ENCODE results near the gene MYO1A. TPM values are rescaled to one million over a fixed set of nuclear protein-coding genes. Genes with fewer than 3 reads are reported as not detected.
A peak's percentile ranks its signal among the peaks of the same experiment; 100 is the strongest.

MYO1A gene
- total RNA-seq, 1 experiment from 2014 or later: 1.1 TPM

DNA sequence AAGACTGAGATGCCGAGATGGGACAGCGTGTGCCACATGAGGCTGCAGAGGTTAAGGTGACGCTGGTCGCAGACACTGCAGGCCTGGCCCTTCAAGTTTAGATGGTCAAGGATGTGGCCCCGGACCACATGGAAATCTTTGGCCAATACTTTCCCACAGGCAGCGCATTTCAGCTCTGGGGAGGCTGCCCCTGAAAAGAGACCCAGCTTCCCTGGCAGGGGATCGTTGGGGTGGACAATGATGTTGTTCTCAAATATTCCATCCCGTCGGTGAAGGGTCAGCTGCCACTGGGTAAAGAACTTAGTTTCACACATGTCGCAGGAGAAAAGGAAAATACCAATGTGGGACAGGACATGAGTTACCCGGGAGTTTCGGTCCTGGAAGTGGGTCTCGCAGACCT, 46.5 kb downstream of the MYO1A start:
- no peak overlapping the region for H3K4me3 ChIP-seq (ENCODE audit: low read depth, low read length, poor library complexity, severe bottlenecking)
- no peaks in the 10 kb centered on the region for H3K27me3 ChIP-seq (replicated peaks; ENCODE audit: insufficient read depth, low read depth, low read length, poor library complexity)
- no peak for TF ChIP-seq EZH2 (IDR thresholded peaks at IDR 0.05; ENCODE audit: borderline replicate concordance, low read depth, low read length, poor library complexity, severe bottlenecking)
- TF ChIP-seq, protein P1, sequence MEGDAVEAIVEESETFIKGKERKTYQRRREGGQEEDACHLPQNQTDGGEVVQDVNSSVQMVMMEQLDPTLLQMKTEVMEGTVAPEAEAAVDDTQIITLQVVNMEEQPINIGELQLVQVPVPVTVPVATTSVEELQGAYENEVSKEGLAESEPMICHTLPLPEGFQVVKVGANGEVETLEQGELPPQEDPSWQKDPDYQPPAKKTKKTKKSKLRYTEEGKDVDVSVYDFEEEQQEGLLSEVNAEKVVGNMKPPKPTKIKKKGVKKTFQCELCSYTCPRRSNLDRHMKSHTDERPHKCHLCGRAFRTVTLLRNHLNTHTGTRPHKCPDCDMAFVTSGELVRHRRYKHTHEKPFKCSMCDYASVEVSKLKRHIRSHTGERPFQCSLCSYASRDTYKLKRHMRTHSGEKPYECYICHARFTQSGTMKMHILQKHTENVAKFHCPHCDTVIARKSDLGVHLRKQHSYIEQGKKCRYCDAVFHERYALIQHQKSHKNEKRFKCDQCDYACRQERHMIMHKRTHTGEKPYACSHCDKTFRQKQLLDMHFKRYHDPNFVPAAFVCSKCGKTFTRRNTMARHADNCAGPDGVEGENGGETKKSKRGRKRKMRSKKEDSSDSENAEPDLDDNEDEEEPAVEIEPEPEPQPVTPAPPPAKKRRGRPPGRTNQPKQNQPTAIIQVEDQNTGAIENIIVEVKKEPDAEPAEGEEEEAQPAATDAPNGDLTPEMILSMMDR (conservative IDR thresholded peaks at IDR 0.05; ENCODE audit: low read depth, low read length): no peak
- peaks cover 6% of the 10 kb centered on the region for H3K4me1 ChIP-seq (ENCODE audit: insufficient read depth, low read length, poor library complexity, severe bottlenecking)
- no peak overlapping the region for H3K27ac ChIP-seq (ENCODE audit: low read depth, low read length, poor library complexity, severe bottlenecking)
- BruUV-seq (replicated peaks): no TSS peak
- intact Hi-C loops (cut with micrococcal nuclease; ENCODE audit: unreplicated experiment): no loop called here
- DNase-seq (ENCODE audit: low spot score): no peak
- ChIA-PET CTCF (no interaction called here), POLR2A (ENCODE audit: low non-redundant PET) (no interaction called here)
- H3K36me3 ChIP-seq (ENCODE audit: insufficient read depth, low read length, poor library complexity, severe bottlenecking): peaks cover 55% of the 10 kb centered on the region
- H3K9me3 ChIP-seq (ENCODE audit: low read depth, low read length, poor library complexity, severe bottlenecking): no peaks in the 10 kb centered on the region

DNA sequence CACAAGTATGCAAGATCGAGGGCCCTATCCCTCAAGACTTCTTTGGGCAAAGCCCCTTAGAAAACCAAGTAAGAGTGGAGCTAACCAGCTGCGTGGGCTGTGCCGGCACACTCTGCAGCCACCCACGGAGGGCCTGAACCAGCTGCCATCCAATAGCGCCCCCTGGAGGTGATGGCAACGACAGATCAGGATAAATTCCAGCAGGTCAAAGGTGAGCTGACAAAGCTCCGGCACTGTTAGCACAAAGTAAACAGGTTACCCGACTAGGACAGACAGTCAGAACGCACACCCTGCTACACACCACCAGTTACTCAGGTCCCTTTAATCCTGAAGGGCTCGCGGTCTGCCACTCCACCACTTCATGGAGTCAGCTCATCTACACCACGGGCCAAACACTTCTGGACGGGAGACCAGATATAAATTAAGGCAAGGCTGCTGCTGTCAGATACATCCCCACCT, 48.5 kb downstream of the MYO1A start:
- intact Hi-C loops (cut with micrococcal nuclease; ENCODE audit: unreplicated experiment): no loop called here
- DNase-seq (ENCODE audit: low spot score): peak; percentile 72
- no peaks in the 10 kb centered on the region for H3K9me3 ChIP-seq (ENCODE audit: low read depth, low read length, poor library complexity, severe bottlenecking)
- no TSS peak for BruUV-seq (replicated peaks)
- H3K36me3 ChIP-seq (ENCODE audit: insufficient read depth, low read length, poor library complexity, severe bottlenecking): peaks cover 55% of the 10 kb centered on the region
- H3K27ac ChIP-seq (ENCODE audit: low read depth, low read length, poor library complexity, severe bottlenecking): no peak overlapping the region
- ChIA-PET CTCF (interaction anchor here (0.5 to 1.6 kb wide), 10 partner anchors 13 to 302 kb away, joined by 3 to 16 read pairs (median 4); partner anchors contain the start of gene LRP1), POLR2A (ENCODE audit: low non-redundant PET) (no interaction called here)
- TF ChIP-seq, protein P1 (conservative IDR thresholded peaks at IDR 0.05; ENCODE audit: low read depth, low read length): peak; percentile 88
- no peak for TF ChIP-seq EZH2 (IDR thresholded peaks at IDR 0.05; ENCODE audit: borderline replicate concordance, low read depth, low read length, poor library complexity, severe bottlenecking)
- no peaks in the 10 kb centered on the region for H3K27me3 ChIP-seq (replicated peaks; ENCODE audit: insufficient read depth, low read depth, low read length, poor library complexity)
- peaks cover 6% of the 10 kb centered on the region for H3K4me1 ChIP-seq (ENCODE audit: insufficient read depth, low read length, poor library complexity, severe bottlenecking)
- no peak overlapping the region for H3K4me3 ChIP-seq (ENCODE audit: low read depth, low read length, poor library complexity, severe bottlenecking)

DNA sequence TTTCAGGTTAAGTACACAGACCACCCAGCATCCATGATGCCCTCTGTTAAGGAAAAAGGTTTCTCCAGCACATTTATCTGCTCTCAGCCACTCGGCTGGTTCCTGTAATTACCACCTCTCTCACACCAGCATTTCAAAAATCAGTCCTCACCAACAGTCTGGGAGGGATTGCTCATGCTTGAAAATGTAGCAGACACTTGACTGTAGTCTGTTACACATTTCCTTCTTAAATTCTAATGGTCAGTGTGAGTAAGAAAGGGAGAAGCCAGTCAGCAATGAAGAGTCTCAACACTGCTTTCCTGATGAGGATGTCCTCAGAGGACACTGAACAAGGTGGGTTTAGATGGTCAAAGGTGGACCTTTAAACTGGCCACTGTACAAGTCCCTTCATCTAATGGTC, 49.5 kb downstream of the MYO1A start:
- ChIA-PET POLR2A (ENCODE audit: low non-redundant PET) (no interaction called here), CTCF (no interaction called here)
- TF ChIP-seq EZH2 (IDR thresholded peaks at IDR 0.05; ENCODE audit: borderline replicate concordance, low read depth, low read length, poor library complexity, severe bottlenecking): no peak
- TF ChIP-seq, protein P1 (conservative IDR thresholded peaks at IDR 0.05; ENCODE audit: low read depth, low read length): no peak
- DNase-seq (ENCODE audit: low spot score): no peak
- BruUV-seq (replicated peaks): no TSS peak
- peaks cover 4% of the 10 kb centered on the region for H3K4me1 ChIP-seq (ENCODE audit: insufficient read depth, low read length, poor library complexity, severe bottlenecking)
- intact Hi-C loops (cut with micrococcal nuclease; ENCODE audit: unreplicated experiment): no loop called here
- H3K36me3 ChIP-seq (ENCODE audit: insufficient read depth, low read length, poor library complexity, severe bottlenecking): peaks cover 55% of the 10 kb centered on the region
- H3K27me3 ChIP-seq (replicated peaks; ENCODE audit: insufficient read depth, low read depth, low read length, poor library complexity): no peaks in the 10 kb centered on the region
- no peaks in the 10 kb centered on the region for H3K9me3 ChIP-seq (ENCODE audit: low read depth, low read length, poor library complexity, severe bottlenecking)
- no peak overlapping the region for H3K4me3 ChIP-seq (ENCODE audit: low read depth, low read length, poor library complexity, severe bottlenecking)
- H3K27ac ChIP-seq (ENCODE audit: low read depth, low read length, poor library complexity, severe bottlenecking): no peak overlapping the region
